Right atrium auricular region (tissue), 2 donors: Measurements from ENCODE around the gene ALG12. TPM values are rescaled to one million over a fixed set of nuclear protein-coding genes. Genes with fewer than 3 reads are reported as not detected.

Experiments used
- DNase-seq: peaks from one replicate; pipeline ENCODE4 v3.0.0-alpha.2; 2019; ENCODE audit warnings: low spot score
- H3K27ac ChIP-seq, 2 donors: fragments of 200-600 bp; sonication (generic); 1 replicate in 1 of 2; 2 replicates in 1 of 2; pipeline ENCODE4 v1.5.1; 2016 to 2019
- H3K27me3 ChIP-seq, 2 donors: fragments of 200-600 bp; sonication (generic); one replicate each; pipeline versions ENCODE4 v1.5.1 to v1.6.0; 2017 to 2019
- H3K36me3 ChIP-seq: fragments of 200-600 bp; sonication (generic); one replicate; pipeline ENCODE4 v1.5.1; 2016
- H3K4me1 ChIP-seq, 2 donors: fragments of 200-600 bp; sonication (generic); one replicate each; pipeline versions ENCODE4 v1.5.1 to v1.6.0; 2017 to 2019
- H3K4me3 ChIP-seq, 2 donors: fragments of 200-600 bp; sonication (generic); 1 replicate in 1 of 2; 2 replicates in 1 of 2; pipeline ENCODE4 v1.5.1; 2017 to 2019; ENCODE audit warnings: mild to moderate bottlenecking in 1 of 2, moderate library complexity in 1 of 2
- H3K9me3 ChIP-seq, 2 donors: fragments of 200-600 bp; sonication (generic); one replicate each; pipeline ENCODE4 v1.5.1; 2019
- CTCF ChIP-seq, 2 donors: fragments of 200-600 bp; sonication (generic); IDR thresholded peaks; one replicate each; pipeline ENCODE4 v1.5.1; 2019; ENCODE audit warnings: antibody characterized with exemption in 2 of 2
- total RNA-seq, 2 donors: library from RNA; depleted of rRNA; stranded (reverse); fragments of >200 nt; gene quantifications; one replicate each; pipeline ENCODE4 v1.1.0, GENCODE V29; 2016

The ALG12 gene
- 10 to 100 TPM; 19.7 to 19.8 TPM for total RNA-seq

DNA sequence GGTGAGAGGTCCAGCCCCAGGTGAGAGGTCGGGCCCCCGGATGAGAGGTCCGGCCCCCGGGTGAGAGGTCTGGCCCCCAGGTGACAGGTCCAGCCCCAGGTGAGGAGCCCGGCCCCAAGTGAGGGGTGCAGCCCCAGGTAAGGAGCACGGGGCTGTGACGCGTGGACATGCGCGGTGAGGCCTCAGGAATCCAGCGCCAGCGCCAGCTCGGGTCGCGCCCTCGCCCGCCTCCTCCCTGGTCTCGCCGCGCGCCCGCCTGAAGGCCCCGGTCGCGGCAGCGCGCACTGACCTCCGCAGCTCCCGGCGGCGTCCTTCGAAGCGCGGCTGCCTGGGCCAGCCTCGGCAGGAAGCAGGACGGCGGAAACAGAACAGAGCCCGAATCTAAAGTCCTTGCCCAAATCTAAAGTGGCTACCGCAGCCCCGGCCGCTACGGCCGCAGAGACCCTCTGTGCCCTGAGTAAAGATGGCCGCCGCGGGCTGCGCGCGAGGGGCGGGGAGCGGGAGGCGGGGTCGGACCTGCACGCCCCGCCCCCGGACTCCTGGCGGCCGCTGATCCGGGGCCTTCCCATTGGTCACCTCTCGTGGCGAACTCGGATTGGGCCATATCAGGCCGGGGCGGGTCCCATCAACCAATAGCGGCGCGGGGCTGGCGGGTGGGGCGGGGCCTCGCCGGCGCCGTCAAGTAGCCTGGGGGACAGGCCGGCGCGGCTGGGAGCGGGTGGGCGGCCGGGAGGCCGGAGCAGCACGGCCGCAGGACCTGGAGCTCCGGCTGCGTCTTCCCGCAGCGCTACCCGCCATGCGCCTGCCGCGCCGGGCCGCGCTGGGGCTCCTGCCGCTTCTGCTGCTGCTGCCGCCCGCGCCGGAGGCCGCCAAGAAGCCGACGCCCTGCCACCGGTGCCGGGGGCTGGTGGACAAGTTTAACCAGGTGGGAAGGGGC, at the start of gene ALG12, which contains the start of gene CRELD2:
TSS of gene ALG12 (minus strand) at position 465 of the 937 bp plus-strand sequence. CDS start 4,673 bp downstream, outside the sequence.
TSS of gene CRELD2 (plus strand) at position 661 of the 937 bp plus-strand sequence. CDS start at position 797, 136 bp downstream.
- no peaks in the 10 kb centered on the region for H3K27me3 ChIP-seq
- peaks cover 20% of the 10 kb centered on the region for H3K36me3 ChIP-seq
- H3K27ac ChIP-seq = peak within 1 kb of the TSS; percentile 96
- peaks cover 0 to 23% of the 10 kb centered on the region in 2 donors for H3K4me1 ChIP-seq
- DNase-seq = peak; percentile 99
- TF ChIP-seq CTCF (IDR thresholded peaks at IDR 0.05) = no peak
- no peaks in the 10 kb centered on the region for H3K9me3 ChIP-seq
- peak within 1 kb of the TSS; percentile 68 to 81 for H3K4me3 ChIP-seq

- H3K27ac ChIP-seq = peak overlapping the region; percentile 96 to 98
- H3K27me3 ChIP-seq = no peaks in the 10 kb centered on the region
- H3K9me3 ChIP-seq = no peaks in the 10 kb centered on the region
- peak overlapping the region in 1 of 2 donors; percentile 31 for H3K4me3 ChIP-seq
- H3K36me3 ChIP-seq = peaks cover 17% of the 10 kb centered on the region
- DNase-seq = peak; percentile 69
- peaks cover 0 to 98% of the 10 kb centered on the region in 2 donors for H3K4me1 ChIP-seq
- no peak for TF ChIP-seq CTCF (IDR thresholded peaks at IDR 0.05)
Observed at GRCh38 chr22:49967706-49968208, 49.5 kb upstream of the ALG12 start.

DNA sequence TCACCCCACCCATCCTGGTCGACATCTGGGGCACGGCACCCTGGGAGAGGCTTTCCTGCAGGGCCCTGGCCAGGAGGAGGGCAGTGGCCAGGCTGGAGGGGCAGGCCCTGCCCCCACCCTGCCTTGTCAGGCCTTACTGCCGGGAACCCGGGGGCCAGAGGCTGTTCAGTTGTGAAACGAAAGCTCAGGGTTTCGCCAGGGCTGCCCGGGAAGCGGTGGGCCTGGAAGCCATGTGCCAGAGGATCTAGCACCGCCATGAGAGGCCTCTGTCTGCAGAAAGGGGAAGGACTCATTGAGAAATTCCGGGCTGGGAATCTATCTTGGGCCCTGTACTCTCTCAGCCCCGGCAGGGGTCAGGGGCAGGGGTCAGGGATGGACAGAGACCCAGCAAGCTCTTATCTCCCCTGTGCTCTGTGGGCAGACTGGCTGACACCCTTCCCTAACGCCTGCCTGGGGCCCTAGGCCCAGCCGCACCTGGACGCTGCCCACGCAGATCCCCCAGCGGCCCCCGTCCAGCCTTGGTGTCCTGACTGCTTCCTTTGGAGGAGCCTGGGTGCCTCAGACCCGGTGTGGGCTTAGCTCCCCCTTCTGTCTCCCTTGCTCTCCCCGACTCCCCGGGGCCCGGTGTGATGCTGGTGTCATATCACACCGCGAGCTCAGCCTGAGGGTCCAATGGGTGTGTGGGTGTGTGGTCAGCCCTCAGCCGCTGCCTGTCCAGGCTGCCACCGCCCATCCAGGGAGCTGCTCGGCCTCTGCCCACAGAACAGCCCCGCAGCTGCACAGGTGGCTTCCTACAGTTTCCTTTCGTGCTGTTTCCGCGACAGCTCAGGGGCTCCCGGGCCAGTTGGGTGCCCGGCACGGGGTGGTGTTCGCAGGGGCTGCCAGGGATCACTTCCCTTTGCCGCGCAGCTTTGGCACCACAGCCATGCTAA, 48.8 kb upstream of the ALG12 start:
- peak; percentile 80 for DNase-seq
- H3K4me3 ChIP-seq = peak overlapping the region in 1 of 2 donors; percentile 31

DNA sequence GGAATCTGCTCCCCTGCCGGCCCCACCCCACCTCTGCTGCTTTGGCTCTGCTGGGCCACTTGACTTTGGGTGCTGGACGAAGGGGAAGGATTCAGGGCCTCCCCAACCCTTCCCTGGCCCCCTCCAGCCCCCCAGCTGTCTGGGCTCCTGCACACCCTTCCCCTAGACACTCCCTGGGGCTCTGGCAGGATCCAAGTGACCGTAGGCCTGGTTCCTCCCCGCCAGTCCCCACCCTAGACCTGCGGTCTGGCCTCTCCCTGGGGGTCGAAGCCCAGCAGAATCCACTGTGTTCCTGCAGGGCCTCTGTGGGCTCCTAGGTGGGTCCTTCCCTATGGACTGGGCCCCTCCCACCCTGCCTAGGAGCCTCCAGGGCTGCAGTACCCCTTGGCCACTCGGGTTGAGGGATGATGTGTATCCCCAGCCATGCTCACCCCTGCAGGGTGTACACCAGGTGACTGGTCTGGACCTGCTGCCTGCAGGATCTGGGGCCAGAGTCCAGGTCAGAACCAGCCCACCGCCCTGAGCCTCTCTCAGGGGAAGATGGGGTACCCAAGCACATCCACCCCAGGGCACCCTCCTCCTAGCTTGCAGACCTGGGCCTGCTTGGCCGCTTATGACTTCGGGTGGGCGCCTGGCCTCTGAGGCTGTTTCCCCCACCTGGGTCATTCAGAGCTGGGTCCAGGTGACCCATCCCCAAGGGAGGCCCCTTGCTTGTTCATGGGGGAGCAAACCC, 48.0 kb upstream of the ALG12 start:
- Histone ChIP-seq H3K9me3 (no peaks in the 10 kb centered on the region), H3K27ac (peak overlapping the region; percentile 96 to 98), H3K36me3 (peaks cover 28% of the 10 kb centered on the region), H3K4me3 (no peak overlapping the region), H3K27me3 (no peaks in the 10 kb centered on the region), H3K4me1 (peaks cover 0 to 93% of the 10 kb centered on the region in 2 donors)
- TF ChIP-seq CTCF (IDR thresholded peaks at IDR 0.05) = no peak
- no peak for DNase-seq

More for the DNA sequence above, 48.8 kb upstream of the ALG12 start:
- H3K4me1 ChIP-seq = peaks cover 0 to 97% of the 10 kb centered on the region in 2 donors
- no peak for TF ChIP-seq CTCF (IDR thresholded peaks at IDR 0.05)
- H3K9me3 ChIP-seq = no peaks in the 10 kb centered on the region
- H3K27me3 ChIP-seq = no peaks in the 10 kb centered on the region
- H3K27ac ChIP-seq = peak overlapping the region; percentile 96 to 98
- H3K36me3 ChIP-seq = peaks cover 20% of the 10 kb centered on the region
